K562 (cell line): Measurements from ENCODE around the gene PLXNA2. TPM values are rescaled to one million over a fixed set of nuclear protein-coding genes. Genes with fewer than 3 reads are reported as not detected.
A peak's percentile ranks its signal among the peaks of the same experiment; 100 is the strongest.

Experiments used
- CBX8 ChIP-seq: fragments of 200-600 bp; sonication (generic); IDR thresholded peaks from 2 replicates; pipeline ENCODE4 v1.6.1; 2012; ENCODE audit warnings: borderline replicate concordance, mixed run types, low read depth, mild to moderate bottlenecking, moderate library complexity, mixed read lengths, low read length, control low read depth, inconsistent platforms; ENCODE audit not compliant: poor library complexity, severe bottlenecking; ENCODE audit errors: extremely low read depth
- ESRRA ChIP-seq: fragments of 450-650 bp; IDR thresholded peaks from 2 replicates; pipeline ENCODE4 v1.6.1; 2014; ENCODE audit warnings: low read depth, mild to moderate bottlenecking, moderate library complexity, borderline replicate concordance
- FOSL1 ChIP-seq: fragments of 200-800 bp; sonication (Bioruptor generic); conservative IDR thresholded peaks from 2 replicates; pipeline ENCODE4 v1.6.1; 2016; ENCODE audit warnings: missing genetic modification characterization, missing compliant biosample characterization
- JUND ChIP-seq, 2 experiments: IDR thresholded peaks; 2 replicates in 1 of 2; 3 replicates in 1 of 2; pipeline ENCODE4 v1.6.1; 2011; ENCODE audit warnings: borderline replicate concordance in 2 of 2, low read depth in 2 of 2, low read length in 2 of 2, improper control_type of control experiment in 1 of 2, missing biosample characterization in 1 of 2, missing genetic modification characterization in 1 of 2, missing genetic modification reagents in 1 of 2
- LCOR ChIP-seq: sonication (generic); formaldehyde crosslinking; IDR thresholded peaks from 2 replicates; pipeline ENCODE4 v1.8.0; 2022; ENCODE audit warnings: mild to moderate bottlenecking, missing genetic modification reagents
- MAFK ChIP-seq: IDR thresholded peaks from 2 replicates; pipeline ENCODE4 v1.6.1; 2011; ENCODE audit warnings: low read length, improper control_type of control experiment
- NR0B1 ChIP-seq: fragments of 450-650 bp; IDR thresholded peaks from one replicate; pipeline ENCODE4 v1.6.1; 2018; ENCODE audit warnings: mild to moderate bottlenecking, moderate library complexity; ENCODE audit not compliant: partially characterized antibody
- REST ChIP-seq, 2 experiments: fragments of 450-650 bp; formaldehyde crosslinking in 1 of 2; IDR thresholded peaks; 2 replicates each; pipeline versions ENCODE4 v1.4.0 to v1.6.1; 2014 to 2020; ENCODE audit warnings: mild to moderate bottlenecking in 2 of 2, borderline replicate concordance in 1 of 2, low read depth in 1 of 2
- SMARCC2 ChIP-seq: fragments of 450-650 bp; IDR thresholded peaks from 2 replicates; pipeline ENCODE4 v1.6.1; 2017; ENCODE audit warnings: antibody characterized with exemption, moderate library complexity, mild to moderate bottlenecking, low read depth
- ZNF76 ChIP-seq: fragments of 250-450 bp; sonication (Bioruptor Pico); IDR thresholded peaks from 2 replicates; pipeline ENCODE4 v1.4.0; 2020; ENCODE audit warnings: mild to moderate bottlenecking, moderate library complexity, borderline replicate concordance
- polyA plus RNA-seq, 8 experiments: library from polyadenylated mRNA; depleted of rRNA in 4 of 8; stranded (reverse) in 5 of 8; unstranded in 3 of 8; fragments of >200 nt; fragmentation: Nextera tagmentation in 2 of 8; fragmentation: Illumina TruSeq in 1 of 8; extraction: Ambion mirVana in 2 of 8; extraction: Trizol in 1 of 8; gene quantifications; 2 replicates each; pipeline versions ENCODE4 v1.2.1 to v1.2.3, GENCODE V29; 2011 to 2014; ENCODE audit warnings: inconsistent platforms in 1 of 8, missing spikeins in 1 of 8
- total RNA-seq, 7 experiments: library from RNA; depleted of rRNA in 6 of 7; stranded (reverse); fragments of >200 nt in 6 of 7; fragmentation: Illumina TruSeq in 2 of 7; extraction: Trizol in 2 of 7; gene quantifications; 2 replicates each; pipeline versions ENCODE4 v1.2.1 to v1.2.3, GENCODE V29; 2011 to 2021; ENCODE audit warnings: low replicate concordance in 1 of 7
- TF ChIP-seq, protein P1 (sequence below): fragments of 250-450 bp; sonication (Bioruptor Pico); IDR thresholded peaks from 2 replicates; pipeline ENCODE4 v1.5.0; 2021; ENCODE audit warnings: mild to moderate bottlenecking, borderline replicate concordance

Gene PLXNA2
- total and polyA plus RNA-seq, 9 of the 15 experiments (the other 6 are each of a cell fraction or from before 2014, with no cell fraction given) = 0.01 to 1.3 (median 0.32) TPM

- TF ChIP-seq REST (IDR thresholded peaks at IDR 0.05; ENCODE audit: borderline replicate concordance) (no peak), REST (CRISPR knock-in tag; IDR thresholded peaks at IDR 0.05; ENCODE audit: low read depth) (no peak), CBX8 (no peak), JUND (IDR thresholded peaks at IDR 0.05; ENCODE audit: borderline replicate concordance, low read depth, low read length) (peak; percentile 20; the same call in 1 of the 2 replicates), JUND (tag; IDR thresholded peaks at IDR 0.05; ENCODE audit: borderline replicate concordance, low read depth, low read length) (no peak; the same call in 2 of the 3 replicates), LCOR (CRISPR knock-in tag) (no peak), ZNF76 (no peak), ESRRA (peak; percentile 42; the same call in 1 of the 2 replicates), FOSL1 (tag) (peak; percentile 65), SMARCC2 (0 out of 2 replicates have a peak, but pooled peaks have one; percentile 21), MAFK (no peak), NR0B1 (no peak)
- TF ChIP-seq, protein P1, sequence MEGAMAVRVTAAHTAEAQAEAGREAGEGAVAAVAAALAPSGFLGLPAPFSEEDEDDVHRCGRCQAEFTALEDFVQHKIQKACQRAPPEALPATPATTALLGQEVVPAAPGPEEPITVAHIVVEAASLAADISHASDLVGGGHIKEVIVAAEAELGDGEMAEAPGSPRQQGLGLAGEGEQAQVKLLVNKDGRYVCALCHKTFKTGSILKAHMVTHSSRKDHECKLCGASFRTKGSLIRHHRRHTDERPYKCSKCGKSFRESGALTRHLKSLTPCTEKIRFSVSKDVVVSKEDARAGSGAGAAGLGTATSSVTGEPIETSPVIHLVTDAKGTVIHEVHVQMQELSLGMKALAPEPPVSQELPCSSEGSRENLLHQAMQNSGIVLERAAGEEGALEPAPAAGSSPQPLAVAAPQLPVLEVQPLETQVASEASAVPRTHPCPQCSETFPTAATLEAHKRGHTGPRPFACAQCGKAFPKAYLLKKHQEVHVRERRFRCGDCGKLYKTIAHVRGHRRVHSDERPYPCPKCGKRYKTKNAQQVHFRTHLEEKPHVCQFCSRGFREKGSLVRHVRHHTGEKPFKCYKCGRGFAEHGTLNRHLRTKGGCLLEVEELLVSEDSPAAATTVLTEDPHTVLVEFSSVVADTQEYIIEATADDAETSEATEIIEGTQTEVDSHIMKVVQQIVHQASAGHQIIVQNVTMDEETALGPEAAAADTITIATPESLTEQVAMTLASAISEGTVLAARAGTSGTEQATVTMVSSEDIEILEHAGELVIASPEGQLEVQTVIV = no peak
These were observed 207.0 kb downstream of the PLXNA2 start (continued) for GRCh38 chr1:208036918-208037766.
